DOHH2 (cell line): ENCODE data around the gene NKG7.

Experiments
- H3F3A ChIP-seq: fragments of 200-600 bp; sonication (generic), shearing (Covaris generic); 2 replicates; pipeline ENCODE4 v1.6.0; 2016; ENCODE audit warnings: antibody characterized with exemption, mild to moderate bottlenecking; ENCODE audit not compliant: control insufficient read depth, insufficient read depth
- H3K27ac ChIP-seq: fragments of 200-600 bp; sonication (generic); 2 replicates; pipeline ENCODE4 v1.5.1; 2014; ENCODE audit warnings: low read depth, mild to moderate bottlenecking, low read length, moderate library complexity
- H3K27me3 ChIP-seq: fragments of 200-600 bp; sonication (generic); 2 replicates; pipeline ENCODE4 v1.6.1; 2014; ENCODE audit warnings: mild to moderate bottlenecking, low read length, mixed read lengths; ENCODE audit not compliant: control insufficient read depth
- H3K36me3 ChIP-seq: fragments of 200-600 bp; sonication (generic); 2 replicates; pipeline ENCODE4 v1.6.1; 2014; ENCODE audit warnings: mild to moderate bottlenecking, low read length, moderate library complexity, mixed read lengths; ENCODE audit not compliant: control insufficient read depth
- H3K4me1 ChIP-seq: fragments of 200-600 bp; sonication (generic); 2 replicates; pipeline ENCODE4 v1.6.1; 2014; ENCODE audit warnings: mild to moderate bottlenecking, low read length, mixed read lengths; ENCODE audit not compliant: control insufficient read depth
- H3K4me2 ChIP-seq: fragments of 200-600 bp; sonication (generic); 2 replicates; pipeline ENCODE4 v1.6.0; 2014; ENCODE audit warnings: mild to moderate bottlenecking, low read length, moderate library complexity
- H3K4me3 ChIP-seq: fragments of 200-600 bp; sonication (generic); 2 replicates; pipeline ENCODE4 v1.5.1; 2014; ENCODE audit warnings: mild to moderate bottlenecking, low read length, mixed read lengths
- H3K79me2 ChIP-seq: fragments of 200-600 bp; sonication (generic); 2 replicates; pipeline ENCODE4 v1.6.1; 2014; ENCODE audit warnings: mild to moderate bottlenecking, low read length, mixed read lengths; ENCODE audit not compliant: control insufficient read depth
- H3K9me2 ChIP-seq: fragments of 200-600 bp; sonication (generic); replicated peaks from 2 replicates; pipeline ENCODE4 v1.6.1; 2014; ENCODE audit warnings: mild to moderate bottlenecking, low read length, mixed read lengths; ENCODE audit not compliant: control insufficient read depth
- H3K9me3 ChIP-seq: fragments of 200-600 bp; sonication (generic); 2 replicates; pipeline ENCODE4 v1.6.1; 2014; ENCODE audit warnings: antibody characterized with exemption, low read length, mixed read lengths; ENCODE audit not compliant: control insufficient read depth, insufficient read depth
- H4K20me1 ChIP-seq: fragments of 200-600 bp; sonication (generic); 2 replicates; pipeline ENCODE4 v1.6.0; 2014; ENCODE audit warnings: low read depth, mild to moderate bottlenecking, antibody characterized with exemption, low read length, moderate library complexity; ENCODE audit not compliant: control insufficient read depth, insufficient read depth
- EZH2phosphoT487 ChIP-seq: fragments of 200-600 bp; sonication (generic); IDR thresholded peaks from 2 replicates; pipeline ENCODE4 v1.6.1; 2017; ENCODE audit warnings: borderline replicate concordance, mild to moderate bottlenecking, antibody characterized with exemption, low read length, moderate library complexity, mixed read lengths
- TF ChIP-seq, protein P1 (sequence below): fragments of 200-600 bp; sonication (generic); IDR thresholded peaks from one replicate; pipeline ENCODE4 v1.5.1; 2014; ENCODE audit warnings: antibody characterized with exemption, mild to moderate bottlenecking, low read depth, low read length; ENCODE audit not compliant: poor library complexity, severe bottlenecking

NKG7 gene

GRCh38 chr19:51329411-51329810 lies 43.0 kb downstream of the NKG7 start:
- H3K4me3 ChIP-seq: no peak overlapping the region
- H3K36me3 ChIP-seq: no peaks in the 10 kb centered on the region
- TF ChIP-seq, protein P1, sequence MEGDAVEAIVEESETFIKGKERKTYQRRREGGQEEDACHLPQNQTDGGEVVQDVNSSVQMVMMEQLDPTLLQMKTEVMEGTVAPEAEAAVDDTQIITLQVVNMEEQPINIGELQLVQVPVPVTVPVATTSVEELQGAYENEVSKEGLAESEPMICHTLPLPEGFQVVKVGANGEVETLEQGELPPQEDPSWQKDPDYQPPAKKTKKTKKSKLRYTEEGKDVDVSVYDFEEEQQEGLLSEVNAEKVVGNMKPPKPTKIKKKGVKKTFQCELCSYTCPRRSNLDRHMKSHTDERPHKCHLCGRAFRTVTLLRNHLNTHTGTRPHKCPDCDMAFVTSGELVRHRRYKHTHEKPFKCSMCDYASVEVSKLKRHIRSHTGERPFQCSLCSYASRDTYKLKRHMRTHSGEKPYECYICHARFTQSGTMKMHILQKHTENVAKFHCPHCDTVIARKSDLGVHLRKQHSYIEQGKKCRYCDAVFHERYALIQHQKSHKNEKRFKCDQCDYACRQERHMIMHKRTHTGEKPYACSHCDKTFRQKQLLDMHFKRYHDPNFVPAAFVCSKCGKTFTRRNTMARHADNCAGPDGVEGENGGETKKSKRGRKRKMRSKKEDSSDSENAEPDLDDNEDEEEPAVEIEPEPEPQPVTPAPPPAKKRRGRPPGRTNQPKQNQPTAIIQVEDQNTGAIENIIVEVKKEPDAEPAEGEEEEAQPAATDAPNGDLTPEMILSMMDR: no peak
- no peak for TF ChIP-seq EZH2phosphoT487
- H3K9me2 ChIP-seq: no peaks in the 10 kb centered on the region
- H3K27me3 ChIP-seq: no peaks in the 10 kb centered on the region
- H4K20me1 ChIP-seq: no peaks in the 10 kb centered on the region
- no peaks in the 10 kb centered on the region for H3K4me1 ChIP-seq
- H3K27ac ChIP-seq: no peak overlapping the region
- H3K9me3 ChIP-seq: no peaks in the 10 kb centered on the region
- no peaks in the 10 kb centered on the region for H3K79me2 ChIP-seq
- H3F3A ChIP-seq: no peaks in the 10 kb centered on the region
- no peak overlapping the region for H3K4me2 ChIP-seq

DNA sequence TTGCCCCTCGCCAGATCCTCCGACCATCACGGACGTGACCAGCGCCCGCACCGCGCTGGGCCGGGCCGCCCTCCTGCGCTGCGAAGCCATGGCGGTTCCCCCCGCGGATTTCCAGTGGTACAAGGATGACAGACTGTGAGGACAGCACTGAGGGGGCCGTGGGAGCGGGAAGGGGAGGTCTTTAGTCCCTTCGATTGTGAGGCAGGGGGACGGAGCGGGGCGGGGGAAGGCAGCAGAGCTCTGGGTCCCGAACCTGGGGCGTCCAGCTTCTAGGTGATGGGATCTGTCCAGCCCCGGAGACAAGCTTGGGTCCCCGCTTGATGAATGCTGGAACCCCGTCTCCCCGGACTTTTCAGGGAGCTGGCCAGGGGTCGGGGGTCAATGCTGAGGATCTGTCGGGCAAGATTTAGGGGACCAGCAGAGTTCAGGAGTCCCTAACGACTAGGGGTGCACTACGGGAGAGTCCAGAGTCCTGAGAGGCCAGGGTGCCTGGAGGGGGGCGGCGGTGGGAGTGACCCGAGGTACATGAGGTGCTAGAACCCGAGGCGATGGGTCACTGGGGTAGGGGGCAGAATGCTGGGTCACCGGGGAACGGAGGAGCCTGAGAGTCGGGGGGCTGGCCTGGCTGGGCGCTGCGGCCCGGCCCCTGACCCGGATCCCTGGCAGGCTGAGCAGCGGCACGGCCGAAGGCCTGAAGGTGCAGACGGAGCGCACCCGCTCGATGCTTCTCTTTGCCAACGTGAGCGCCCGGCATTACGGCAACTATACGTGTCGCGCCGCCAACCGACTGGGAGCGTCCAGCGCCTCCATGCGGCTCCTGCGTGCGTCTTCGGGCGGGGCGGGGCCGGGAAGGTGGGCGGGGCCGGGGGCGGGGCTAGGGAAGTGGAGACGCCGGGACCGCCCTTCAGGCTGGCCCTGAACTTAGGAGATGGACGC lies 45.1 kb downstream of the NKG7 start:
- H3K36me3 ChIP-seq: no peaks in the 10 kb centered on the region
- TF ChIP-seq, protein P1: no peak
- no peak for TF ChIP-seq EZH2phosphoT487
- no peaks in the 10 kb centered on the region for H3K27me3 ChIP-seq
- H3K27ac ChIP-seq: no peak overlapping the region
- no peak overlapping the region for H3K4me2 ChIP-seq
- H3K79me2 ChIP-seq: no peaks in the 10 kb centered on the region
- no peaks in the 10 kb centered on the region for H4K20me1 ChIP-seq
- H3K9me3 ChIP-seq: no peaks in the 10 kb centered on the region
- no peak overlapping the region for H3K4me3 ChIP-seq
- no peaks in the 10 kb centered on the region for H3K4me1 ChIP-seq
- H3F3A ChIP-seq: no peaks in the 10 kb centered on the region
- H3K9me2 ChIP-seq: no peaks in the 10 kb centered on the region

GRCh38 chr19:51326216-51327065 lies 46.0 kb downstream of the NKG7 start:
- H3F3A ChIP-seq: no peaks in the 10 kb centered on the region
- H4K20me1 ChIP-seq: no peaks in the 10 kb centered on the region
- TF ChIP-seq, protein P1: no peak
- no peak for TF ChIP-seq EZH2phosphoT487
- no peaks in the 10 kb centered on the region for H3K9me2 ChIP-seq
- H3K27me3 ChIP-seq: no peaks in the 10 kb centered on the region
- H3K79me2 ChIP-seq: no peaks in the 10 kb centered on the region
- H3K27ac ChIP-seq: no peak overlapping the region
- H3K36me3 ChIP-seq: no peaks in the 10 kb centered on the region
- no peaks in the 10 kb centered on the region for H3K9me3 ChIP-seq
- H3K4me1 ChIP-seq: no peaks in the 10 kb centered on the region
- H3K4me3 ChIP-seq: no peak overlapping the region
- no peak overlapping the region for H3K4me2 ChIP-seq
